NCI-H524 treated with DMSO at 0.1 percent for 48 hours (cell line): Measurements from ENCODE around the gene SLC12A5.

Experiments used
- DNase-seq: peaks from one replicate; lab custom pipeline; 2025; lab: John Stamatoyannopoulos, UW

SLC12A5 gene

DNA sequence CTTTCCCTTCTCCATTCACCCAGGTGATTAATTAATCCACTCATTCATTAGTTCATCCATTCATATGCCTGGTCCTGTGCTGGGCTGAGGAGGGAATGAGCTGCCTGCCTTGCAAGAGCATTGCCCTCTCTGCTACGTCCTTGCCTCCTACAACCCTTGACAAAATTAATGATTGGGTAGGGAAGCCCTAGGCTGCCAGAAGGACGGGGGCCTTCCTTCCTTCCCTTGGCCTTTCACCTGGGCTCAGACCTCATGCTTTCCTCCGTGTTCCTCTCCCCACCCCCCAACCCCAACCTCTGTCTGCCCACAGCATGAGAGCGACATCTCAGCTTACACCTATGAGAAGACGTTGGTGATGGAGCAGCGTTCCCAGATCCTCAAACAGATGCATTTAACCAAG lies 25.6 kb downstream of the SLC12A5 start:
- DNase-seq, result no peak

DNA sequence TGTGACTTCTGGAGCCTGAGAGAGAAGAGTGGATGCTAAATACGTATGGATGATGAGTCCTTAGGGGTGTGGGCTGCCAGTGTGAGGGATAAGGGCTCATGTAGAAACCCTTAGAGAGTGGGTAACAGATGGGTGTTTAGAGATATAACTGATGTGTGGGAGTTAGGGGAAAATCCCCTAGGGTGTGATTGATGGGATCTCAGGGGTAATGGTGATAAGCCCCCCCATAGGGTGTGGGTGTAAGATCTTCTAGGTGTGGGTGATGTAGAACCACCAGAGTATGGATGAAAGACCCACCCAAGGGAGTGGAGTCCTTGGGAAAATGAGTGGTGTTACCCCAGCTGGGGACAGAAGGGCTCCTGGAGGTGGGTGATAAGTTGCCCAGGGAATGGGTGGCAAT lies 26.3 kb downstream of the SLC12A5 start:
- DNase-seq, result no peak

DNA sequence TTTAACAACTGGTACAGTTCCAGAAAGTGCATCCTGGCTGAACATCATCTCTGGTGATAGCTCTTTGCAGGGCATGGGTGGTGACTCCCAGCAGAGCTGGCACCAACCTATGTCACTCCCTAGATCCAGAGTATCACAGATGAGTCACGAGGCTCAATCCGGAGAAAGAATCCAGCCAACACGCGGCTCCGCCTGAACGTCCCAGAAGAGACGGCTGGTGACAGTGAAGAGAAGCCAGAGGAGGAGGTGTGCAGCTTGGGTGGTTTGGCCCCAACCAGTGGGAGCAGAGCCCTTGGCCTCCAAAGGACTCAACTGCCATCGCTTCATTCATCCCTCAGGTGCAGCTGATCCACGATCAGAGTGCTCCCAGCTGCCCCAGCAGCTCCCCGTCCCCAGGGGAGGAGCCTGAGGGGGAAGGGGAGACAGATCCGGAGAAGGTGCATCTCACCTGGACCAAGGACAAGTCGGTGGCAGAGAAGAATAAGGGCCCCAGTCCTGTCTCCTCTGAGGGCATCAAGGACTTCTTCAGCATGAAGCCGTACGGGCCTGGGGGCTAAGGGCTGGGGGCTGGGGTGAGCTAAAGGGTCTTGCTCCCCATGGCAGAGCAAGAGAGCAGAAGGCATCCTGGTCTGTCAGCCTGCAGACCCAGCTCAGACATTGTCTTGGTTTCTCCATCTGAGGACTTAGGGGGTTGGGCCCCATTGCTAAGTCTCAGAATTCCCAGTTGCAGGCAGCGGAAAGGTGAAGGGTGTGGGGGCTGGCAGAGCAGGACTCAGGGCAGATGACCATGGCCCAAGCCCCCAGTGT lies 27.2 kb downstream of the SLC12A5 start:
- no peak for DNase-seq

DNA sequence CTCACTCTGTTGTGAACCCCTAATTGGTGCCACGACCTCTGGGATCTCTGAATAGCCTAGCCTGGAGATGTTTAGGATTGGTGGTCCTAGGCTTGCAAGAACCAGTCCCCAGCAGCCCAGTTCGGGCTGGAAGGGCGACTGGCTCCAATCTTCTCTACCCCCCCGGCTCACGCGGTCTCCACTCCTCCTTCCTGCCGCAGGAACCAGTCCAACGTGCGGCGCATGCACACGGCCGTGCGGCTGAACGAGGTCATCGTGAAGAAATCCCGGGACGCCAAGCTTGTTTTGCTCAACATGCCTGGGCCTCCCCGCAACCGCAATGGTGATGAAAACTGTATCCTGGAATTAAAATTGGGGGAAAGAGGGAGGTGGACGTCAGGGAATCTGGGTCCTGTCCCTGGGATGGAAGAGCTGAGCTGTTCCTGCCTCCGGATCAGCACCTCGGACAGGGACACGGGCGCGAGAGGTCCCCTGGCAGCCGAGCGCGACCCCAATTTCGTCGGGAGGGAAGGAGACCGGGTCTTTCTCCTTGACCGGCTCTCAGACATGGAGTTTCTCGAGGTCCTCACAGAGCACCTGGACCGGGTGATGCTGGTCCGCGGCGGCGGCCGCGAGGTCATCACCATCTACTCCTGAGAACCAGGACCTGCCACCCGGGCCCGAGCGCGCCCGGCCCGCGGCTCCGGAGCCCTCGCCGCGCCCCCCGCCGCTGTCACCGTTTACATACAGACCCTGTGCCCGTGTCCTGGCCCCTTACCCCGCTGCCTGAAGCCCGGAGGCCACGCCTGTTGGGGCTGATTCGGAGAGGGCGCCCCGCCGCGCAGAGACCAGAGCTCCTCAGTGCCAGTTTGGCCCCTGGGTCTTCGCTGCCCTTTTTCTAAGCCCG lies 28.2 kb downstream of the SLC12A5 start:
- DNase-seq, result no peak

DNA sequence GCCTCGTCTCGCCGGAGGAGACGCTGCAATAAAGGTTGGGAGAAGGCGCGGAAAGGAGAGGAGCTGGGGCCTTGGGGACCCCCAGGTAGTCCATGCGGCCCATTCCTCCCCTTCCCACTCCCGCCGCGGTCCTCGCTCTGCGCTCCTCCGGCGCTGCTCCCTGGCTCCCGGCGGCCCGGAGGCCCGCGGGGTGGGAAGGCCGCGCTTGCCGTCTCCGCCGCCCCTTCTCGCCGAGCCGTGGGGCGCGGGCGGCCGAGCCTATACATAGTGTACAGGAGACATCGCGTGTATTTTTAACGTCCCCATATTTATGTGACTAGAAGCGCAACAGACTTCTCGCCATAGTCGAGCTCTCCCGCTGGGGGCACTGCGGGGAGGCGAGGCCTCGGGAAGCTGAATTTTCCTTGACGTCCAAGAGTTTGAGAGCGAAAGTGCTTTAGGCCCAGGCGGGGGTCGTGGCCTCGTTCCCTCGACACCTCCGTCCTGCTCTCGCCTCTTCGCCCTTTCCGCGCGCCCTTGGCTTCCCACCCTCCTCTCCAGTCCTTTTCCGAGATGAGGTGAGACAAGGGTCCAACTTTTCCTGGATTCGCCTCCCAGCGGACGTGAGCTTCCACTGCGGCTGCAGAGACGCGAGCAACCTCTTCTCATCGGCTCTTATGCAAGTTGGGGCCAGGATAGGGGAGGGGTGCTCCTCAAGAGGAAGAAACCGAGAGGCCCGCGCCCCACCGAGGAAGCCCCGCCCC lies 29.0 kb downstream of the SLC12A5 start:
- DNase-seq, result no peak

DNA sequence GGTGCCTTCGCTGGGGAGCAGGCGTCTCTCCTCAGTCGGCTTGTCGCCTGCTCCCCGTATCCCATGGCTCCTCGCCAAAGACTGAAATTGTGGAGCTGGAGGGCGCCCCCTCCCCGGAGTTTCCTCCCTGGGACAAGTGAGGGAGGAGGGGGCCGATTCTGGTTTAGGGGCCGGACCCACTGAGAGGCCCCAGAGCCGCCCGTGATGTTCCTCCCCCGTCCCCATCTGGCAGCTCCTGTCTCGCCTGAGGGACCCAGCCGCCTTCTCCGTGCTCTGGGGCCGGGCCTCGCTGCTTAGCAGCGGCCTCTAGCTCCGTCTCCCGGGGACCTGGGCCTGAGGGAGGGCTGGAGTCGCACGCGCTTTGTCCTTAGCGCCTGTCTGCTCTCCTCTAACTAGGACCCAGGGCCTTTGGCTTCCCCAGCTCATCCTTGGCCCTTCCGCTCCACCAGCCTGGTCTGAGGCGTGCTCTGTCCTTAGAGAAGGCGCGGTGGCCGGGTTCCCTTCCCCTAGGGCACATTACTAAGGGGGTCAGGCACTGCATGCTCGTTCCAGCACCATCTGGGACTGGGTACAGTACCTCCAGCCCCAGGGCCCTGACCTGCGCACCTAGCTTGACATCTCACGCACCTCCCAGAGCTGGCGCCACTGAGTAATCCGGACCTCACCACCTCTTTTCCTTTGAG lies 29.7 kb downstream of the SLC12A5 start:
- no peak for DNase-seq

DNA sequence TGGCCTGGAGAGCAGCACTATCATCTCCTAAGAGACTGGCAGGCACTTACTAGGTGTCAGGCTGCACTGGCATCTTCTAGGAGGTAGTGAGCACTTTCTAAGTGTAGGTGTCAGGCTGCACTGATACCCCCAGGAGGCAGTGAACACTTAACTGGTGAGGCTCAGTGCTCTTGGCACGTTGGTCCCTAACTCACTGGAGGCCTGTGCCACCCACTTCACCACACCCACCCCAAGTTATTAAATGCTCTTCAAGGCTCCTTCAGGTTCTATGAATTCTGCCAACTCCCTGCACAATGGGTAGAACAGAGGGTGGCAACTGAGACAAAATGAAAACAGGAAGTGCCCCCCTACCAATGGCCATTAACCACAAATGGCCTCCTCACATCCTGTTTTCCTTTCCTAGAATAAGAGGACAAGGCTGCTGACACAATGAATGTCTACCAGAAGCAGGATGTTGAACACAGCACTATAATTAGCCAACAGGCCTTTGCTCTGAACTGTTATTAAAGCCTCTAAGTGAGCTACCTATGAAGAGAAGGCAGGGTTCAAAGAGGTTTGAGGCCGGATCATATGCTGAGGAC lies 31.4 kb downstream of the SLC12A5 start:
- no peak for DNase-seq

DNA sequence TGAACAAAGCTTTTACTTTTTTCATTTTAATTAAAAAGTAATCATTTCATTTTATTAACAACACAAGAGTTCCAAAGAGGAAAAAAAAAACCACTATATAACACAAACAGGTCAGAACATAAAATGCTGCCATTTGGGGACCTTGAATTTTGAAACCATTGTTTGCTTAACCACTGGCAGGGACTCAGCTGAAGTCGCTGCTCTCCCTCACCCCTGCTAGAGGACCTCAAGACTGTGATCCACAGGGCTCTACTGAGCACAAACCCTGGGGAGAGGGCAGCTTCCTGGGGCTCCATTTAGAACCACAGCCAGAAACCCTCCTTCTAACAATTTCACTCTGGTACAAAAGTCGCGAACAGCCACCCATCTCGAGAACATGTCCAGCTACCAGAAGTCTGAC lies 32.0 kb downstream of the SLC12A5 start:
- no peak for DNase-seq

DNA sequence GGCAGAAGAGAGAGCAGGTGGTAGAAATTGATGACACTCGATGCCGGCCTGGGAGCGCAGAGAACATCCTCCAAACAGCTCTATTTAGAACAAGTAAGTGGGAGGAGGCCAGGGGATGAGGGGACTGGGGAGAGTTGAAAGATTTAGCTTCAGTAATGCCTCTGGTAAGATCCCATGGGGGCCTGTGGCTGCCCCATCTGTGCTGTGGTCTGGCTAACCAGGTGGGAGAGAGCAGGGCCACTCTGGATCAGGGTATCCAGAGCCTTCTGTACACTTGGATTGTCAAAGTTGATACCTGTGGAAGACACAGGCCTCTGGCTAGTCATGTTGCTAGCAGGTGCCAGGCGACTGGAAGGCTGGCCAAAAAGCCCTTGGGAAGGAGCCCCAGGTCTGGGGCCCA lies 33.1 kb downstream of the SLC12A5 start:
- DNase-seq, result no peak

DNA sequence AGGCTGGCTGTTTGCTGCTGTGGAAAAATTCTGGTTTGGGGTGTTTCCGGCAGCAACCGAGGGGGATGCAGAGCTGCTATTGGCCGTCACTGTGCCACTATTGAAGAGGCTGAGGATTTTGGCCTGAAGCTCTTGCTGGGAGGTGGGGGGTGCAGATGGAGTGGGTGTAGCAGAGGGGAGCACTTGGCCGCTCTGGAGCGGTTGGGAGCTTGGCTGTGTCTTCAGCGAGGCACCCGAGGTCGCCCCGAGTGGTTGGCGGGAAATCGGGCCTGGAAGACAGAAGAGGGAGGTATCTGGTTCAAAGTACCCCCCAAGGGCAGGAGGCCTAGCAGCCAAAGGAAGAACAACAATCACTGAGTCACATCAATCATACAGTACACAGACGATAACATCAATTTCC lies 33.6 kb downstream of the SLC12A5 start:
- no peak for DNase-seq

DNA sequence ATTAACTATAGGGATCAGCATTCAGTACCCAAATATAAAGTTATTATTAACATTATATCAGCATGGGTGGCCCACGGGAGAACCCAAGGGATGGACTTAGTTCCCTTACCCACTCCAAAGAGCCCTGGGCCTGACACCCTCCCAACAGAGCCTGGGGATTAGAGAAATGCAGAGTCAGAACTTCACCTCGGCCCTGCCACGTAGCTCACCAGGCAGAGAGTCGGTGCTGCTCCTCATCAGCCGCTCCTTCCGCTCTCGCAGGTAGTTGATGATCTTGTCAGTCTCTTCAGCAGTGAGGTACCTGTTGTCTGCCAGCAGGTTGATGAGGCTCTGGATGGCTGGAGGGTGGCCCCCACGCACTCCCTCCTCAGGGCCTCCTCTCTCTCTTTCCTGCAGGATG lies 34.1 kb downstream of the SLC12A5 start:
- no peak for DNase-seq

DNA sequence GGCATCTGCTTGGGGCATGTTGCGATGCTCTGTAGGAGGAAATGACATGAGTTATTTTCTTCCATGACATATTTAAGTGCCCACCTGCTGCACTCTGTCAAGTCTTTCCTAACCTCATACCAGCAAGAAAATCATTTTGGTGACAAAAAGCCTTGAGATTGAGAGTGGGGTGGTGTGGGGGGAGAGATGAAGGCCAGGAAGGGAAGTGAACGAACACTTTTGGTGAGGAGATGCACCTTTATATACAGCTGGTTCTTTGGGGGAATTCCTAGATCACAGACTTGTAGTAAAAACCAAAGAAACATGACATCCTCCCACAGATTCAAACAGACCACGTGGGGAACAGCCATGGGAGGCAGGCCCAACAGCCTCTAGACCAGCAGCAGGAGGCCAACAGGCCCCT lies 34.6 kb downstream of the SLC12A5 start:
- no peak for DNase-seq

DNA sequence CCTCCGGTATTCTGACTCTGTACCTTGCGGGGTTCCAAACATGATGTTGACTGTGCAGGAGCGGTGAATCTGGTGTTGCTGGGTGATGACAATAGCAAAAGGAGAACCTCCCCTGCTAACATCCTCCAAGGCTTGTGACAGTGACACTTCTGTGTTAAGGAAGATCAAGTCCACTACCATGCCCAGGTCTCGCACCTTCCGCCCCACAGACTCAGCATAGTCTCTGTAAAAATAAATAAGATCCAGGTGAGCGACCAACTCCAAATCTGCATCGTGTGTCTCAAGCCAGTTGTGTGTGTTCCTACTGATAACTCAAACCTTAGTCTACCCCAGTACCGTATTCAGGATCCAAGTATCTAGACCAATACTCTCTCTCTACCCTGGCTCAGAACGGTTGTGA lies 36.0 kb downstream of the SLC12A5 start:
- DNase-seq, result no peak

DNA sequence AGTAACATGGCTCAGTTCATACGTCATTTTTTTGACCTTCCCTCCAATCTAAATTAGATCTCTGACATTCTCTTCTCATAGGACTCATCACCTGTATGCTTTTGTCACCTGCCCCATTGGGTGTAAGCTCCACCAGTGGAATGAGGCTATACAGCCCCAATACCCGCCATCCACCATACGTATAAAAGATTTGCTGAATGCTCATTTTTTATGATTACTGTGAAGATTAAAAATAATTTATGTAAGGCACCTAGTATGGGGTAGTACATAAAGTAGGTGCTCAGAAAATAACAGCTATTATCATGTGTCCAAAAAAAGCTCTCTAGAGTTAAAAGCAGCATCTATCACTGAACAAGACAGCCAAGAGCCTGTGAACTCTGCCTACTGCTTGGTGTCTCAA lies 36.7 kb downstream of the SLC12A5 start:
- no peak for DNase-seq

DNA sequence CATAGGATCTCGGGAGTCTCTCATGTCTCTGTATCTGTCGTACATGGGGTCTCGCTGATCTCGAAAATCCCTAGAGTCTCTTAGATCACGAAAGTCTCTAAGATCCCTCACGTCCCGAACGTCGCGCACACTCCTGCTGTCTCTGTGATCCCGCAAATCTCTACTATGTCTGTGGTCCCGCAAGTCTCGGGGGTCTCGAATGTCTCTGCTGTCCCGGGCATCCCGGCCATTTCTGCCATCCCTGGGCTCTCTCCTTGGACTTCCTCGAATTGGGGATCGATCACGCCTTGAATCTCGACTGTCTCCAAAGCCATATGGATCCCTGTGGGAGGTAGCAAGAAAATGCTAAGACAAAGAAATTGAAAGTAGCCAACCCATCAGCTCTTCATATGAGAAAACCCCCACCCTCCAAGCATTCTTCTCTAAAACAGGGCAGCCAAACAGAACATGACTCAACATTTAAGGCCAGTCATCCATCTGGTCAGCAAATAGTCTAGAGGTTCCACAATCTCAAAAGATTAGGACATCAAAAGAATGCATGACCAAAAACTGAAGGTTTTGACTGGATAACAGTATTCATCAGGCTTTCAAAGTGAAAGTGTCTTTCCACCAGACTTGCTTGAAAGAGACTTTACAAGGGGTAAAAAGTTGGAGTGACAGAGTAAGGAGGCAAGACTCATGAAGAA lies 41.3 kb downstream of the SLC12A5 start:
- DNase-seq, result no peak

DNA sequence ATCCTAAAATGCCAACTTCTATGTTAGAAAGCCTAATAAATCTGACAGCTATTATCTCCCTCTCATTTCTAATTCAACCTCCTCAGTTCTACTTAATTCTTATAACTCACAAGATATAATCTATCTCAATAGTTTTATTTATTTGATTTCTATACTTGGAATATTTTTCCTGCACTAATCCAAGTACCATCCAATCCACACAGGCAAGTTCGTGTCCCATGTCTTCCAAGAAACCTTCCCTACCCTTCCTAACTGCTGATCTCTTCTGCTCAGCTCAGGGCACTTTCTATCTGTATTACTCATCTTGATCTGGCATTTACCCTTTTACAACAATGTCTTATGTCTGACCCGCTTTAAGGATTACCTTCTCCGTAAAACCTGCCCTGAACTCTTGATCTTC lies 42.6 kb downstream of the SLC12A5 start:
- DNase-seq, result no peak

DNA sequence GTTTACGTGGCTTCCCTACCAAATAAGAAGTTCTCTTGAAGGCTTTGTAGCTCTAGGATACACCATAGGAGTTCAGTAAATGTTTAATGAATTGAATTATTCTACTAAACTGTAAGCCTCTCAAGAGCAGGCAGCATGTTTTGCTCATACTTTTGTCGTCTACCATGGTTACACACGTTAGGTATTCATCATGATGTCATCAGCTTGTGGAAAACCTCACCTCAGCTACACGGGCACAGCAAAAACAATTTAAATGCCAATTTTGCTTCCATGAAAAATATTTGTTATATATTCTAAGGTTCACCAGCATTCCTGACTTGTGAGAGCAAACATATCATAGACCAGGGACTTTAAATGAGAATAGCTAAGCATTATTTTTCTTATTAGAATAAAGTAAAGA lies 44.0 kb downstream of the SLC12A5 start:
- DNase-seq, result no peak

DNA sequence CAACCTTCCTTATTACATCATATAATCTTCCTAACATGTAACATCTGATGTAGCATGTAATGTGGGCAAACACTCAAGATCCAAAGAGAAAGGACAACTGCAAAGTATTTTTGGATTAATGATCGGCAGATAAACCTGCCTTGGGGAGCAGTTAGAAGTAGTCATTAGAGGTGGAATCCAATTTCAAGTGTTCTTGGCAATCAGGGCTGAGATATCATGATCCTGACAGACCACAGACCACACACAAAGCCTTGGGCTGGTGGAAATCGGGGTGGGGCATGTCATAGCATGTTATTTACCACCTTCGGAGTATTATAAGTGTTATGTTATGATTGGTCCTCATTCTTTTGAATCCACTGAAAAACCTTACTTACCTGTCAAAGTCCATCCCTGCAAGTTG lies 44.4 kb downstream of the SLC12A5 start:
- DNase-seq, result no peak

DNA sequence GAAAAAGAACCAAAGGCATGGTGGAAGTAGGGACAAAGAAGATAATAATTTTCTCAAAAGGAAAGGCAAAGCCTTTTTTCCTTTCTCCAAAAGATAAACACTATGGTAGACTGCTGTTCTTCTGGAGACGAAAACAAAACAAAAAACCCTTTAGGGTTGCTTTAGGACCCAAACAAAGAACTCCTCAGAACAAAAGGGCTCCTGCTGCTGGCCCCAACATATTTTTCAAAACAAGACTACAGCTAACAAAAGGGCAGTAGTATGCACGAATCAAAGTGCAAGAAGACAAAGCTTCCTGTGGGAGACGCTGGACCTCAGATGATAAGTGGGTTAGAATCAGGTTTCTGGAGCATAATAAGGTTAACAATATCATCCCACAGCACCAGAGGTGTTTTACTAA lies 45.0 kb downstream of the SLC12A5 start:
- DNase-seq, result no peak

DNA sequence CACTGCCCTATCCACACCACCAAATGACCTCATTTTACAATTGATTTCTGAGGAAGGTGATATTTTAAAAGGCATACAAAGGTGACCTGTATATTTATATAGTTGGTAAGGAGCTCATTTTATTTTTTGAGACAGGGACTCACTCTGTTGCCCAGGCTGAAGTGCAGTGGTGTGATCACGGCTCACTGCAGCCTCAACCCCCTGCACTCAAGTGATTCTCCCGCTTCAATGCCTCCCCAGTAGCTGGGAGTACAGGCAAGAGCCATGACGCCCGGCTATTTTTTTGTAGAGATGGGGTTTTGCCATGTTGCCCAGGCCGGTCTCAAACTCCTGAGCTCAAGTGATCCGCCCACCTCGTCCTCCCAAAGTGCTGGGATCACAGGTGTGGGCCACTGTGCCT lies 47.8 kb downstream of the SLC12A5 start:
- DNase-seq, result no peak

DNA sequence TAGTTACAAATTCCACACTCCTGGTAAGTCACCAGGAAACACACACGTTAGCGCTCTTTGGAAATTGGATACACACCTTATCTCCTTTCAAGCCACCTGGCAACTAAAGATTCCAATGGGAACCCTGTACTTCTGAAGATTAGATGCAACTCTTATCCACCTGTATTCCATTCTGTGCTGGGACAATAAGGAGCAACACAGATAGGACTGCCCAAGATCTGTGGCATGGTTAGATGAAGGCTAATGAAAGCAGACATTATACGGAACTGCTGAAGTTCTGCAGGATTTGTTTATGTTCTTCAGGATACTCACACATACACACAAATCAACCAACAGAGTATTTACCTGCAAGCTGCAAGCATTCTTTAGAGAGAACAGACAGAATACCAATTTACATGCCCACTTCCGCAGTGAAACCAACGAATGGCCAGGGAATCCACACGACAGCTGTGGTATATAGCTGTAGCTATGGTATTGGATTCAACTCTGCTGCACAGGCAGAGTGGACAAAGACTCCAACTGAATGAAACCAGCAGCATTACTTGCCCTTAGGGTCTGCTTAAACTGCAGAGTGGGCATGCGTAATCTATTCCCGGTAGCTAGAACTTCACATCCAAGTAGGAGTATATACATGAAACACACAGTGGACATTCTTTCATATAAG lies 48.8 kb downstream of the SLC12A5 start:
- DNase-seq, result no peak
